ENCODE results near the gene KCNMA1. TPM values are rescaled to one million over a fixed set of nuclear protein-coding genes. Genes with fewer than 3 reads are reported as not detected.

KCNMA1 gene
- total and polyA plus RNA-seq, 8 donors = 2.8 to 21.1 (median 4.3) TPM

- no peaks in the 10 kb centered on the region for H3K4me1 ChIP-seq
- DNase-seq (no peak), ATAC-seq (no peak)
- intact Hi-C loops (cut with DNase I) = no loop called here
- no peaks in the 10 kb centered on the region for H3K9me3 ChIP-seq
- peaks cover 0 to 21% of the 10 kb centered on the region in 2 donors for H3K27me3 ChIP-seq
- H3K36me3 ChIP-seq = no peaks in the 10 kb centered on the region
- H3K27ac ChIP-seq = no peak overlapping the region
- no peak overlapping the region for H3K4me3 ChIP-seq
- TF ChIP-seq, protein P1, sequence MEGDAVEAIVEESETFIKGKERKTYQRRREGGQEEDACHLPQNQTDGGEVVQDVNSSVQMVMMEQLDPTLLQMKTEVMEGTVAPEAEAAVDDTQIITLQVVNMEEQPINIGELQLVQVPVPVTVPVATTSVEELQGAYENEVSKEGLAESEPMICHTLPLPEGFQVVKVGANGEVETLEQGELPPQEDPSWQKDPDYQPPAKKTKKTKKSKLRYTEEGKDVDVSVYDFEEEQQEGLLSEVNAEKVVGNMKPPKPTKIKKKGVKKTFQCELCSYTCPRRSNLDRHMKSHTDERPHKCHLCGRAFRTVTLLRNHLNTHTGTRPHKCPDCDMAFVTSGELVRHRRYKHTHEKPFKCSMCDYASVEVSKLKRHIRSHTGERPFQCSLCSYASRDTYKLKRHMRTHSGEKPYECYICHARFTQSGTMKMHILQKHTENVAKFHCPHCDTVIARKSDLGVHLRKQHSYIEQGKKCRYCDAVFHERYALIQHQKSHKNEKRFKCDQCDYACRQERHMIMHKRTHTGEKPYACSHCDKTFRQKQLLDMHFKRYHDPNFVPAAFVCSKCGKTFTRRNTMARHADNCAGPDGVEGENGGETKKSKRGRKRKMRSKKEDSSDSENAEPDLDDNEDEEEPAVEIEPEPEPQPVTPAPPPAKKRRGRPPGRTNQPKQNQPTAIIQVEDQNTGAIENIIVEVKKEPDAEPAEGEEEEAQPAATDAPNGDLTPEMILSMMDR (IDR thresholded peaks at IDR 0.05) = no peak
Observed at GRCh38 chr10:77613476-77614130, 24.0 kb downstream of the KCNMA1 start.

DNA sequence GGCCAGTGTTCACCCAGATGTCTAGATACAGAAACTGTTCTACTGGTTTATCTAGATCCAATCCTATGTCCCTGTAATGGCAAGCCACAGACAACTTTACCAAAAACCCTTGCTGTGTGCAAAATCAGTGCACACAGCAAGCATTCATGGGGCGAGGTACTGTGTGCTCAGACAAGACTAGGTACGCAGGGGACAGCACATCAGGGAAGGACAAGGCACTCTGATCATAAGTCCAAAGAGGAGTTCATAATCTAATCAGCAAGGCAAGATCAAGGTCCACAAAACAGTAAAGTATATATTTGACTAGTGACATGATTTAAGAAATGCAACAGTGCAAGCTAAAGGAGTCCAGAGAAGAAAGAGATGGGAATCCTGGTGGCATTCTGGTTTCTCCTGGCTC is 25.9 kb downstream of the KCNMA1 start:
- no peak overlapping the region for H3K4me3 ChIP-seq
- TF ChIP-seq, protein P1 (IDR thresholded peaks at IDR 0.05) = no peak
- intact Hi-C loops (cut with DNase I) = no loop called here
- DNase-seq (no peak), ATAC-seq (no peak)
- no peak overlapping the region for H3K27ac ChIP-seq
- no peaks in the 10 kb centered on the region for H3K36me3 ChIP-seq
- H3K4me1 ChIP-seq = no peaks in the 10 kb centered on the region
- H3K9me3 ChIP-seq = no peaks in the 10 kb centered on the region
- peaks cover 0 to 21% of the 10 kb centered on the region in 2 donors for H3K27me3 ChIP-seq

DNA sequence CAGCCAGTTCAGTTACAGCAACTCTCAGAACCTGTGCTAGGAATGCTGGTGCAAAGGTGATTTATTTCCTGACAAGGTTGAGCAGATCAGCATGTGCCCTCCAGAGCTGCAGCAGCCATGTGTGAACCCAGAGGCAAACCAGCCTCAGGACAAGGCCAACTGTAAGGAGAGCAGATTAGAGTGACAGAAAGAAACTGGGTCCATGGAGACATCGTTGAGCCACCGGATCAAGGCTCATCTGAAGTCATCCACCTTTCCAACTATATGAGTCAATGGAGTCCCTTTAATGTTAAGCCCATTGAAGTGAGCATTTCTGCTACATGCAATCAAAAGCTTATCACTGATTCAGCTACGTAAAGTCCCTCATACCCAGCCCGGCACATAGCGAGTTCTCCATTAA is 26.4 kb downstream of the KCNMA1 start:
- Histone ChIP-seq H3K9me3 (no peaks in the 10 kb centered on the region), H3K36me3 (no peaks in the 10 kb centered on the region), H3K27me3 (peaks cover 0 to 18% of the 10 kb centered on the region in 2 donors), H3K27ac (no peak overlapping the region), H3K4me3 (no peak overlapping the region), H3K4me1 (no peaks in the 10 kb centered on the region)
- intact Hi-C loops (cut with DNase I) = no loop called here
- ATAC-seq = no peak
- TF ChIP-seq, protein P1 (IDR thresholded peaks at IDR 0.05) = no peak
- DNase-seq = no peak

- Histone ChIP-seq H3K4me1 (peaks cover 0 to 4% of the 10 kb centered on the region in 2 donors), H3K9me3 (no peaks in the 10 kb centered on the region), H3K4me3 (no peak overlapping the region), H3K27me3 (peaks cover 0 to 10% of the 10 kb centered on the region in 2 donors), H3K27ac (no peak overlapping the region), H3K36me3 (no peaks in the 10 kb centered on the region)
- ATAC-seq = no peak
- TF ChIP-seq, protein P1 (IDR thresholded peaks at IDR 0.05) = no peak
- DNase-seq = no peak
- intact Hi-C loops (cut with DNase I) = no loop called here
Observed at GRCh38 chr10:77609781-77610272, 27.8 kb downstream of the KCNMA1 start.

GRCh38 chr10:77608281-77608680 is 29.3 kb downstream of the KCNMA1 start:
- ATAC-seq = no peak
- TF ChIP-seq, protein P1 (IDR thresholded peaks at IDR 0.05) = no peak
- intact Hi-C loops (cut with DNase I) = no loop called here
- no peaks in the 10 kb centered on the region for H3K9me3 ChIP-seq
- no peak overlapping the region for H3K27ac ChIP-seq
- H3K27me3 ChIP-seq = peaks cover 0 to 10% of the 10 kb centered on the region in 2 donors
- DNase-seq = no peak
- H3K4me1 ChIP-seq = peaks cover 0 to 15% of the 10 kb centered on the region in 2 donors
- no peak overlapping the region for H3K4me3 ChIP-seq
- no peaks in the 10 kb centered on the region for H3K36me3 ChIP-seq

Measured in left lung (tissue), 10 donors.